ENCODE results near the gene STAG2. TPM values are rescaled to one million over a fixed set of nuclear protein-coding genes. Genes with fewer than 3 reads are reported as not detected.
A peak's percentile ranks its signal among the peaks of the same experiment; 100 is the strongest.

The STAG2 gene
- 29.3 TPM for total RNA-seq
- long read RNA-seq, full-length matches to known transcripts: 4 of 26 reads
- long read RNA-seq, partial matches to known transcripts: 9 of 26 reads
- long read RNA-seq, other reads (novel, unspliced or antisense): 13 of 26 reads

GRCh38 chrX:123961268-123962005 lies at the start of gene STAG2:
TSS of gene STAG2 (plus strand) at chrX:123961706. CDS start at chrX:124022628, 60,922 bp downstream.
- H3K4me1 ChIP-seq: peaks cover 21% of the 10 kb centered on the region
- no peaks in the 10 kb centered on the region for H3K9me3 ChIP-seq (replicated peaks)
- peak within 1 kb of the TSS; percentile 98 for H3K27ac ChIP-seq (replicated peaks)
- H3K27me3 ChIP-seq (ENCODE audit: low read depth): no peaks in the 10 kb centered on the region
- peak within 1 kb of the TSS; percentile 84 for H3K4me3 ChIP-seq
- intact Hi-C loops (cut with micrococcal nuclease): no loop called here
- DNase-seq: peak; percentile 73
- TF ChIP-seq, protein P1, sequence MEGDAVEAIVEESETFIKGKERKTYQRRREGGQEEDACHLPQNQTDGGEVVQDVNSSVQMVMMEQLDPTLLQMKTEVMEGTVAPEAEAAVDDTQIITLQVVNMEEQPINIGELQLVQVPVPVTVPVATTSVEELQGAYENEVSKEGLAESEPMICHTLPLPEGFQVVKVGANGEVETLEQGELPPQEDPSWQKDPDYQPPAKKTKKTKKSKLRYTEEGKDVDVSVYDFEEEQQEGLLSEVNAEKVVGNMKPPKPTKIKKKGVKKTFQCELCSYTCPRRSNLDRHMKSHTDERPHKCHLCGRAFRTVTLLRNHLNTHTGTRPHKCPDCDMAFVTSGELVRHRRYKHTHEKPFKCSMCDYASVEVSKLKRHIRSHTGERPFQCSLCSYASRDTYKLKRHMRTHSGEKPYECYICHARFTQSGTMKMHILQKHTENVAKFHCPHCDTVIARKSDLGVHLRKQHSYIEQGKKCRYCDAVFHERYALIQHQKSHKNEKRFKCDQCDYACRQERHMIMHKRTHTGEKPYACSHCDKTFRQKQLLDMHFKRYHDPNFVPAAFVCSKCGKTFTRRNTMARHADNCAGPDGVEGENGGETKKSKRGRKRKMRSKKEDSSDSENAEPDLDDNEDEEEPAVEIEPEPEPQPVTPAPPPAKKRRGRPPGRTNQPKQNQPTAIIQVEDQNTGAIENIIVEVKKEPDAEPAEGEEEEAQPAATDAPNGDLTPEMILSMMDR (IDR thresholded peaks at IDR 0.05; ENCODE audit: borderline replicate concordance): no peak
- H3K36me3 ChIP-seq: no peaks in the 10 kb centered on the region

DNA sequence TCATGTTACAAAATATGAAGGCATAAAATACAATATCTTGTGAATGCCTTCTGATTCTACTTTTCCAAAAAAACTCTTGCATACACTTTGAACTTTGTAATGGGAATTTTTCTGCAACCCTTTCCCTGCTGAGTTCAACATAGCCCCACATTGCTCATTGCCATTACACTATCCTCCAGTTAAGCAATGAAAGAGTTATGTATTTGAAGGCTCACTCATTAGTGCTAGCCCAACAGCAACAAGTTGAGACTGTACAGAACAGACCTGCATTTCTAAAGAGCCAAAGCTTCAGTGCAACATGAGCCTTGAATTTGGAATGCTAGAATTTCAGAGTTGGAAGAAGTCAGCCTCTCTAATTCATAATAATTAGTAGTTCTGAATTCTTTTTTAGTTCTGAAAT lies 44.4 kb upstream of the STAG2 start:
- DNase-seq: no peak
- no peaks in the 10 kb centered on the region for H3K27me3 ChIP-seq (ENCODE audit: low read depth)
- intact Hi-C loops (cut with micrococcal nuclease): no loop called here

GRCh38 chrX:123918106-123918721 lies 43.3 kb upstream of the STAG2 start:
- no peak for DNase-seq
- no peak overlapping the region for H3K4me3 ChIP-seq
- H3K4me1 ChIP-seq: no peaks in the 10 kb centered on the region
- no peaks in the 10 kb centered on the region for H3K36me3 ChIP-seq
- H3K27me3 ChIP-seq (ENCODE audit: low read depth): no peaks in the 10 kb centered on the region
- intact Hi-C loops (cut with micrococcal nuclease): no loop called here
- no peak overlapping the region for H3K27ac ChIP-seq (replicated peaks)
- H3K9me3 ChIP-seq (replicated peaks): no peaks in the 10 kb centered on the region
- TF ChIP-seq, protein P1 (IDR thresholded peaks at IDR 0.05; ENCODE audit: borderline replicate concordance): no peak

More for the DNA sequence above, 44.4 kb upstream of the STAG2 start:
- no peaks in the 10 kb centered on the region for H3K36me3 ChIP-seq
- H3K9me3 ChIP-seq (replicated peaks): no peaks in the 10 kb centered on the region
- no peak overlapping the region for H3K4me3 ChIP-seq
- no peak overlapping the region for H3K27ac ChIP-seq (replicated peaks)
- no peaks in the 10 kb centered on the region for H3K4me1 ChIP-seq
- TF ChIP-seq, protein P1 (IDR thresholded peaks at IDR 0.05; ENCODE audit: borderline replicate concordance): no peak

- intact Hi-C loops (cut with micrococcal nuclease): no loop called here
- Histone ChIP-seq H3K36me3 (no peaks in the 10 kb centered on the region), H3K4me3 (no peak overlapping the region), H3K4me1 (no peaks in the 10 kb centered on the region), H3K27me3 (ENCODE audit: low read depth) (no peaks in the 10 kb centered on the region), H3K27ac (replicated peaks) (no peak overlapping the region), H3K9me3 (replicated peaks) (no peaks in the 10 kb centered on the region)
- no peak for DNase-seq
- TF ChIP-seq, protein P1 (IDR thresholded peaks at IDR 0.05; ENCODE audit: borderline replicate concordance): no peak
Observed at GRCh38 chrX:123920105-123920785, 41.3 kb upstream of the STAG2 start.

- DNase-seq: no peak
- Histone ChIP-seq H3K27ac (replicated peaks) (no peak overlapping the region), H3K27me3 (ENCODE audit: low read depth) (no peaks in the 10 kb centered on the region), H3K4me1 (no peaks in the 10 kb centered on the region), H3K9me3 (replicated peaks) (no peaks in the 10 kb centered on the region), H3K36me3 (no peaks in the 10 kb centered on the region), H3K4me3 (no peak overlapping the region)
- intact Hi-C loops (cut with micrococcal nuclease): no loop called here
- TF ChIP-seq, protein P1 (IDR thresholded peaks at IDR 0.05; ENCODE audit: borderline replicate concordance): no peak
Observed at GRCh38 chrX:123923211-123923610, 38.3 kb upstream of the STAG2 start.
